Liver (tissue), 9 donors: ENCODE data around the gene ADA. TPM values are rescaled to one million over a fixed set of nuclear protein-coding genes. Genes with fewer than 3 reads are reported as not detected.
A peak's percentile ranks its signal among the peaks of the same experiment; 100 is the strongest.

Experiments used
- DNase-seq: peaks from one replicate; pipeline ENCODE4 v3.0.0-alpha.2; 2017; ENCODE audit warnings: low spot score
- H3K27ac ChIP-seq, 2 donors: one replicate each; pipeline ENCODE4 v1.7.0; 2013; ENCODE audit warnings: inconsistent platforms in 2 of 2, low read length in 2 of 2, control low read depth in 1 of 2, low read depth in 1 of 2, mild to moderate bottlenecking in 1 of 2
- H3K27me3 ChIP-seq, 4 donors: one replicate each; pipeline versions ENCODE4 v1.6.1 to v1.7.0; 2013; ENCODE audit warnings: low read length in 3 of 4, inconsistent platforms in 1 of 4, mild to moderate bottlenecking in 1 of 4, moderate library complexity in 1 of 4; ENCODE audit not compliant: control insufficient read depth in 4 of 4, insufficient read depth in 4 of 4
- H3K36me3 ChIP-seq, 4 donors: one replicate each; pipeline versions ENCODE4 v1.6.1 to v1.7.0; 2013; ENCODE audit warnings: low read length in 3 of 4, mild to moderate bottlenecking in 3 of 4, low read depth in 1 of 4, moderate library complexity in 1 of 4; ENCODE audit not compliant: control insufficient read depth in 4 of 4, insufficient read depth in 3 of 4
- H3K4me1 ChIP-seq, 4 donors: one replicate each; pipeline versions ENCODE4 v1.6.1 to v1.7.0; 2013; ENCODE audit warnings: low read length in 3 of 4, mild to moderate bottlenecking in 3 of 4, moderate library complexity in 1 of 4; ENCODE audit not compliant: control insufficient read depth in 4 of 4, insufficient read depth in 4 of 4
- H3K4me3 ChIP-seq, 3 donors: one replicate each; pipeline versions ENCODE4 v1.6.1 to v1.7.0; 2013; ENCODE audit warnings: low read length in 3 of 3, control low read depth in 1 of 3, low read depth in 1 of 3, mild to moderate bottlenecking in 1 of 3
- H3K9ac ChIP-seq, 2 donors: one replicate each; pipeline ENCODE4 v1.7.0; 2013; ENCODE audit warnings: low read length in 2 of 2, mild to moderate bottlenecking in 2 of 2, moderate library complexity in 2 of 2, control low read depth in 1 of 2, low read depth in 1 of 2
- H3K9me3 ChIP-seq, 4 donors: one replicate each; pipeline versions ENCODE4 v1.6.1 to v1.7.0; 2013; ENCODE audit warnings: low read length in 3 of 4; ENCODE audit not compliant: control insufficient read depth in 4 of 4
- EGR1 ChIP-seq, 2 donors: IDR thresholded peaks; 2 replicates each; pipeline ENCODE4 v1.6.1; 2016 to 2018; ENCODE audit warnings: antibody characterized with exemption in 2 of 2, low read depth in 2 of 2
- FOXA1 ChIP-seq: IDR thresholded peaks from 2 replicates; pipeline ENCODE4 v1.6.1; 2016; ENCODE audit warnings: antibody characterized with exemption
- FOXA2 ChIP-seq: IDR thresholded peaks from 2 replicates; pipeline ENCODE4 v1.6.1; 2016; ENCODE audit warnings: antibody characterized with exemption
- GABPA ChIP-seq, 2 donors: IDR thresholded peaks in 1 of 2; conservative IDR thresholded peaks in 1 of 2; 2 replicates each; pipeline ENCODE4 v1.6.1; 2016; ENCODE audit warnings: antibody characterized with exemption in 2 of 2, mild to moderate bottlenecking in 1 of 2, moderate library complexity in 1 of 2
- MAX ChIP-seq: IDR thresholded peaks from 2 replicates; pipeline ENCODE4 v1.6.1; 2016; ENCODE audit warnings: antibody characterized with exemption
- NR2F2 ChIP-seq: IDR thresholded peaks from 2 replicates; pipeline ENCODE4 v1.6.1; 2016; ENCODE audit warnings: antibody characterized with exemption
- RAD21 ChIP-seq, 2 donors: IDR thresholded peaks; 2 replicates each; pipeline ENCODE4 v1.6.1; 2016; ENCODE audit warnings: antibody characterized with exemption in 2 of 2, mild to moderate bottlenecking in 2 of 2
- REST ChIP-seq: IDR thresholded peaks from 2 replicates; pipeline ENCODE4 v1.6.1; 2016; ENCODE audit warnings: antibody characterized with exemption, mild to moderate bottlenecking
- RXRA ChIP-seq, 2 donors: IDR thresholded peaks; 2 replicates each; pipeline ENCODE4 v1.6.1; 2017 to 2018; ENCODE audit warnings: antibody characterized with exemption in 2 of 2, mild to moderate bottlenecking in 1 of 2
- SP1 ChIP-seq: IDR thresholded peaks from 2 replicates; pipeline ENCODE4 v1.6.1; 2018; ENCODE audit warnings: antibody characterized with exemption, mild to moderate bottlenecking
- TAF1 ChIP-seq: conservative IDR thresholded peaks from 2 replicates; pipeline ENCODE4 v1.6.1; 2016; ENCODE audit warnings: antibody characterized with exemption, mild to moderate bottlenecking
- YY1 ChIP-seq: IDR thresholded peaks from 2 replicates; pipeline ENCODE4 v1.6.1; 2016; ENCODE audit warnings: antibody characterized with exemption, mild to moderate bottlenecking
- ZBTB33 ChIP-seq: IDR thresholded peaks from 2 replicates; pipeline ENCODE4 v1.6.1; 2016; ENCODE audit warnings: antibody characterized with exemption
- WGBS: extraction: QIAGEN DNeasy Blood & Tissue Kit; methylation state at CpG from one replicate; pipeline ENCODE4 v1.1.7; 2013; 5-methylcytosine and 5-hydroxymethylcytosine counted together
- polyA plus RNA-seq, 2 donors: library from polyadenylated mRNA; stranded (reverse) in 1 of 2; unstranded in 1 of 2; fragments of 200-250 nt in 1 of 2; fragments of >200 nt in 1 of 2; fragmentation: Nextera tagmentation in 1 of 2; extraction: Ambion mirVana in 1 of 2; gene quantifications; one replicate each; pipeline versions ENCODE4 v1.2.1 to v1.2.3, GENCODE V29; 2013 to 2015
- total RNA-seq, 2 donors: library from RNA; depleted of rRNA; stranded (reverse); fragments of >200 nt; gene quantifications; one replicate each; pipeline ENCODE4 v1.2.3, GENCODE V29; 2014
- donor health status: healthy.
- donor health status: healthy.
- donor health status: healthy.
- donor health status: healthy.
- donor health status: healthy.

Gene ADA
- total and polyA plus RNA-seq, 4 donors: 2.9 to 7.7 (median 3.0) TPM

- H3K4me3 ChIP-seq: no peak overlapping the region
- no peak overlapping the region for H3K27ac ChIP-seq
- H3K9me3 ChIP-seq: no peaks in the 10 kb centered on the region
- WGBS: 83% methylated on average over 10 of the region's 10 CpGs
- no peak for DNase-seq
- H3K36me3 ChIP-seq: no peaks in the 10 kb centered on the region
- H3K27me3 ChIP-seq: no peaks in the 10 kb centered on the region
- H3K9ac ChIP-seq: no peak overlapping the region
- H3K4me1 ChIP-seq: no peaks in the 10 kb centered on the region
- TF ChIP-seq NR2F2: peak; percentile 30
- TF ChIP-seq EGR1 (IDR thresholded peaks at IDR 0.05; ENCODE audit: low read depth in 2 of 2): no peak
These were observed 22.0 kb downstream of the ADA start for GRCh38 chr20:44629542-44629941.

GRCh38 chr20:44629017-44629385 lies 22.5 kb downstream of the ADA start:
- Histone ChIP-seq H3K36me3 (no peaks in the 10 kb centered on the region), H3K4me1 (no peaks in the 10 kb centered on the region), H3K4me3 (no peak overlapping the region), H3K27ac (no peak overlapping the region), H3K9ac (no peak overlapping the region), H3K9me3 (no peaks in the 10 kb centered on the region), H3K27me3 (no peaks in the 10 kb centered on the region)
- no peak for TF ChIP-seq FOXA2
- no peak for TF ChIP-seq YY1
- TF ChIP-seq TAF1: no peak
- TF ChIP-seq RXRA (IDR thresholded peaks at IDR 0.05): no peak
- TF ChIP-seq SP1: no peak
- TF ChIP-seq MAX: no peak
- no peak for TF ChIP-seq GABPA (IDR thresholded peaks at IDR 0.05 in 1 of 2, conservative IDR thresholded peaks at IDR 0.05 in 1 of 2)
- TF ChIP-seq REST: no peak
- no peak for TF ChIP-seq ZBTB33
- TF ChIP-seq RAD21 (IDR thresholded peaks at IDR 0.05): no peak
- 92% methylated on average over 9 of the region's 9 CpGs for WGBS
- no peak for DNase-seq

GRCh38 chr20:44627364-44628010 lies 24.0 kb downstream of the ADA start:
- TF ChIP-seq FOXA1 (no peak), MAX (no peak)
- no peaks in the 10 kb centered on the region for H3K27me3 ChIP-seq
- no peaks in the 10 kb centered on the region for H3K36me3 ChIP-seq
- H3K9ac ChIP-seq: no peak overlapping the region
- H3K27ac ChIP-seq: no peak overlapping the region
- WGBS: 87% methylated on average over 13 of the region's 13 CpGs
- H3K9me3 ChIP-seq: peaks cover 0 to 3% (median under 1%) of the 10 kb centered on the region in 4 donors
- no peaks in the 10 kb centered on the region for H3K4me1 ChIP-seq
- no peak overlapping the region for H3K4me3 ChIP-seq
- DNase-seq: no peak
